IMR-90 (cell line): ENCODE results near the gene DGKE. TPM values are rescaled to one million over a fixed set of nuclear protein-coding genes. Genes with fewer than 3 reads are reported as not detected.
A peak's percentile ranks its signal among the peaks of the same experiment; 100 is the strongest.

Experiments used
- ATAC-seq: fragments of 200-7000 bp; cut with Tn5 transposase; 2 replicates; pipeline ENCODE4 v1.9.1; 2020; ENCODE audit warnings: low read depth, mild to moderate bottlenecking, moderate library complexity
- BruUV-seq: library from RNA; stranded (reverse); fragments of 400-500 nt; replicated peaks from 2 replicates; lab custom pipeline; 2021; lab: Mats Ljungman, UMichigan
- CTCF ChIA-PET: fragments of 300-600 bp; formaldehyde crosslinking; extraction: SDS; loops from one replicate; lab custom pipeline; 2021; ENCODE audit warnings: antibody characterized with exemption; lab: Yijun Ruan, JAX
- POLR2A ChIA-PET: fragments of 300-600 bp; sonication (Branson Sonifier 250); formaldehyde crosslinking; loops from one replicate; lab custom pipeline; 2022; ENCODE audit warnings: antibody characterized with exemption; ENCODE audit not compliant: unreplicated experiment; lab: Charles Lee
- DNase-seq: peaks from one replicate; pipeline ENCODE4 v3.0.0; 2013
- H2AFZ ChIP-seq: replicated peaks from 2 replicates; pipeline ENCODE3; 2013; ENCODE audit warnings: low read length, mild to moderate bottlenecking; ENCODE audit not compliant: poor library complexity
- H2AK5ac ChIP-seq: 2 replicates; pipeline ENCODE4 v1.6.1; 2013; ENCODE audit warnings: low read depth, low read length, inconsistent platforms
- H2AK9ac ChIP-seq: replicated peaks from 2 replicates; pipeline ENCODE3; 2013; ENCODE audit warnings: mild to moderate bottlenecking, low read depth, low read length, moderate library complexity; ENCODE audit not compliant: poor library complexity
- H2BK120ac ChIP-seq: 2 replicates; pipeline ENCODE4 v1.6.1; 2013; ENCODE audit warnings: low read depth, low read length, inconsistent platforms
- H2BK15ac ChIP-seq: 3 replicates; pipeline ENCODE4 v1.6.1; 2013; ENCODE audit warnings: low read depth, low read length, inconsistent platforms
- H2BK20ac ChIP-seq: 2 replicates; pipeline ENCODE4 v1.6.1; 2013; ENCODE audit warnings: low read depth, mild to moderate bottlenecking, inconsistent platforms, low read length, moderate library complexity
- H2BK5ac ChIP-seq: 2 replicates; pipeline ENCODE4 v1.6.1; 2013; ENCODE audit warnings: mild to moderate bottlenecking, low read depth, low read length, inconsistent platforms; ENCODE audit not compliant: poor library complexity, severe bottlenecking
- H3K14ac ChIP-seq: replicated peaks from 2 replicates; pipeline ENCODE4 v1.6.1; 2013; ENCODE audit warnings: low read depth, low read length, inconsistent platforms
- H3K18ac ChIP-seq: 2 replicates; pipeline ENCODE4 v1.6.1; 2013; ENCODE audit warnings: low read depth, low read length, control low read depth
- H3K23ac ChIP-seq: 2 replicates; pipeline ENCODE4 v1.6.1; 2013; ENCODE audit warnings: low read depth, low read length, inconsistent platforms
- H3K27ac ChIP-seq: 2 replicates; pipeline ENCODE4 v1.5.1; 2013; ENCODE audit warnings: mild to moderate bottlenecking, control low read depth, low read length; ENCODE audit not compliant: insufficient read depth
- H3K27me3 ChIP-seq: 2 replicates; pipeline ENCODE4 v1.6.1; 2013; ENCODE audit warnings: low read length; ENCODE audit not compliant: control insufficient read depth, insufficient read depth
- H3K36me3 ChIP-seq: 2 replicates; pipeline ENCODE4 v1.6.1; 2013; ENCODE audit warnings: low read length, mixed read lengths; ENCODE audit not compliant: control insufficient read depth, insufficient read depth
- H3K4ac ChIP-seq: 2 replicates; pipeline ENCODE4 v1.6.1; 2013; ENCODE audit warnings: low read depth, low read length, inconsistent platforms
- H3K4me1 ChIP-seq: 2 replicates; pipeline ENCODE4 v1.6.1; 2013; ENCODE audit warnings: low read length, mixed read lengths; ENCODE audit not compliant: control insufficient read depth, insufficient read depth
- H3K4me2 ChIP-seq: 2 replicates; pipeline ENCODE4 v1.6.1; 2013; ENCODE audit warnings: low read depth, mild to moderate bottlenecking, control low read depth, low read length, moderate library complexity
- H3K4me3 ChIP-seq: 2 replicates; pipeline ENCODE4 v1.5.1; 2013; ENCODE audit warnings: low read depth, mild to moderate bottlenecking, control low read depth, low read length, moderate library complexity; ENCODE audit not compliant: insufficient read depth
- H3K56ac ChIP-seq: 2 replicates; pipeline ENCODE4 v1.6.1; 2013; ENCODE audit warnings: low read length, inconsistent platforms; ENCODE audit not compliant: insufficient read depth; ENCODE audit errors: extremely low read depth
- H3K79me1 ChIP-seq, 2 experiments: 2 replicates each; pipeline ENCODE4 v1.6.1; 2013; ENCODE audit warnings: low read length in 2 of 2, inconsistent platforms in 1 of 2, low read depth in 1 of 2
- H3K9ac ChIP-seq: 2 replicates; pipeline ENCODE4 v1.6.1; 2013; ENCODE audit warnings: low read depth, low read length, control low read depth
- H3K9me1 ChIP-seq: 2 replicates; pipeline ENCODE4 v1.6.1; 2013; ENCODE audit warnings: low read length, inconsistent platforms; ENCODE audit not compliant: insufficient read depth
- H3K9me3 ChIP-seq: 2 replicates; pipeline ENCODE4 v1.6.1; 2013; ENCODE audit warnings: low read length; ENCODE audit not compliant: control insufficient read depth, insufficient read depth
- H4K20me1 ChIP-seq: 2 replicates; pipeline ENCODE4 v1.6.1; 2013; ENCODE audit warnings: low read length, inconsistent platforms; ENCODE audit not compliant: insufficient read depth
- H4K5ac ChIP-seq: 2 replicates; pipeline ENCODE4 v1.6.1; 2013; ENCODE audit warnings: mild to moderate bottlenecking, low read depth, low read length, control low read depth
- H4K8ac ChIP-seq, 2 experiments: 2 replicates each; pipeline ENCODE4 v1.6.1; 2013; ENCODE audit warnings: low read depth in 2 of 2, low read length in 2 of 2, control low read depth in 1 of 2, inconsistent platforms in 1 of 2
- H4K91ac ChIP-seq: 2 replicates; pipeline ENCODE4 v1.6.1; 2013; ENCODE audit warnings: low read depth, low read length, inconsistent platforms; ENCODE audit not compliant: insufficient read depth
- BHLHE40 ChIP-seq: fragments of 150-350 bp; IDR thresholded peaks from 2 replicates; pipeline ENCODE4 v1.6.1; 2016; ENCODE audit warnings: mild to moderate bottlenecking, low read depth, low read length
- CEBPB ChIP-seq: IDR thresholded peaks from 2 replicates; pipeline ENCODE4 v1.6.1; 2012; ENCODE audit warnings: low read depth, low read length, improper control_type of control experiment
- CHD1 ChIP-seq: IDR thresholded peaks from 2 replicates; pipeline ENCODE4 v1.6.1; 2012; ENCODE audit warnings: low read depth, low read length, improper control_type of control experiment
- MAZ ChIP-seq: IDR thresholded peaks from 2 replicates; pipeline ENCODE4 v1.6.1; 2012; ENCODE audit warnings: low read depth, mild to moderate bottlenecking, low read length, improper control_type of control experiment, moderate library complexity, borderline replicate concordance
- MXI1 ChIP-seq: IDR thresholded peaks from 2 replicates; pipeline ENCODE4 v1.6.1; 2012; ENCODE audit warnings: low read depth, mild to moderate bottlenecking, low read length, moderate library complexity, borderline replicate concordance
- RAD21 ChIP-seq: IDR thresholded peaks from 2 replicates; pipeline ENCODE4 v1.6.1; 2012; ENCODE audit warnings: low read length, improper control_type of control experiment
- RCOR1 ChIP-seq: IDR thresholded peaks from 2 replicates; pipeline ENCODE4 v1.6.1; 2012; ENCODE audit warnings: mild to moderate bottlenecking, low read length, improper control_type of control experiment; ENCODE audit not compliant: insufficient replicate concordance
- RFX5 ChIP-seq: IDR thresholded peaks from 2 replicates; pipeline ENCODE4 v1.8.0; 2012; ENCODE audit warnings: low read depth, mild to moderate bottlenecking, low read length, moderate library complexity
- WGBS, 2 experiments: methylation state at CpG; one replicate each; pipeline versions ENCODE4 v1.1.5 to v1.1.7; 2013; ENCODE audit warnings: missing lambda C conversion rate in 2 of 2; ENCODE audit not compliant: insufficient read length in 1 of 2; ENCODE audit errors: extremely low coverage in 2 of 2; 5-methylcytosine and 5-hydroxymethylcytosine counted together
- dilution Hi-C: fragments of 300-500 bp; cut with HindIII; formaldehyde crosslinking; loops from one replicate; pipeline ENCODE4 v1.14.3; 2018; ENCODE audit warnings: low sequenced_read_pairs; ENCODE audit not compliant: unreplicated experiment
- in situ Hi-C: fragments of 300-500 bp; cut with MboI; formaldehyde crosslinking; loops from 3 replicates; pipeline ENCODE4 v1.14.3; 2019; ENCODE audit warnings: low sequenced_read_pairs, inconsistent platforms, mixed read lengths
- intact Hi-C: fragments of 100-400 bp; cut with micrococcal nuclease; formaldehyde crosslinking; loops from 2 replicates; pipeline ENCODE4 v1.10.0; 2022
- polyA plus RNA-seq, 3 experiments: library from polyadenylated mRNA; depleted of rRNA; stranded (reverse); fragments of >200 nt; gene quantifications; 2 replicates each; pipeline ENCODE4 v1.2.3, GENCODE V29; 2012; ENCODE audit warnings: low replicate concordance in 1 of 3
- total RNA-seq: library from RNA; depleted of rRNA; stranded (reverse); fragments of >200 nt; gene quantifications from 2 replicates; pipeline ENCODE4 v1.2.3, GENCODE V29; 2012
- TF ChIP-seq, protein P1 (sequence below): fragments of 150-350 bp; IDR thresholded peaks from 2 replicates; pipeline ENCODE4 v1.6.1; 2017; ENCODE audit warnings: mild to moderate bottlenecking, antibody characterized with exemption, low read length, low read depth
- TF ChIP-seq, protein P2 (sequence below): conservative IDR thresholded peaks from 2 replicates; pipeline ENCODE4 v1.5.1; 2012; ENCODE audit warnings: mild to moderate bottlenecking, low read depth, low read length, improper control_type of control experiment
- TF ChIP-seq, protein P3 (sequence below): fragments of 150-350 bp; IDR thresholded peaks from 2 replicates; pipeline ENCODE4 v1.6.1; 2016; ENCODE audit warnings: low read depth, mild to moderate bottlenecking, low read length, moderate library complexity, borderline replicate concordance

The DGKE gene
- total and polyA plus RNA-seq, 2 of the 4 experiments (the other 2 are of a cell fraction) = 3.9 to 5.0 TPM

DNA sequence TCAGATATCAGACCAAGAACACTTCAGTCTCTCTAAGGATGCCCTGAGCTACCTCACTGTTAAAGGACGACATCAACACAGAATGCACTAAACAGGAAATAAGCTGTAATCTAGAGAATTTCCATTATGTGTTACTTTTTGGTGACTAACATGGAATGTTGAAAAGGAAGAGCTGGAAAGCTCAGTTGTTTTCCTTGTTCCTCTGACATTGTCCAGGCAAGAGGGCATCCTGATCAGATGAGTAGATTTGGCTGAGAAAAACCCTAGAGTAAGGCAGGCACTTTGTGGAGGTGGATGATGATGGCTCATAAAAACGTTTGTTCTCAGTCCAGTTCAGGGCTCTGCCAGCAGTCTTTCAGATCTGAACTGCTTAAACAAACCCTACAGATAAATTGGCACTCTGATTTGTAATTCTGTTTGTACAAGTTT, 34.0 kb downstream of the DGKE start:
- H4K5ac ChIP-seq = no peak overlapping the region
- in situ Hi-C loops (no loop called here), dilution Hi-C loops (no loop called here), intact Hi-C loops (no loop called here)
- H3K79me1 ChIP-seq = no peaks in the 10 kb centered on the region
- H3K27ac ChIP-seq = no peak overlapping the region
- H2AK9ac ChIP-seq = no peak overlapping the region
- H3K14ac ChIP-seq = peak overlapping the region; percentile 22
- peaks cover 5% of the 10 kb centered on the region; the same call in 1 of the 2 replicates for H3K9me1 ChIP-seq
- CTCF ChIA-PET = interaction anchor here (0.6 to 1.0 kb wide), 4 partner anchors 12 to 51 kb away, joined by 3 to 6 read pairs (median 4); no protein-coding TSS in a partner anchor
- H3K4ac ChIP-seq = 0 out of 2 replicates have a peak overlapping the region, but pooled peaks have one; percentile 36
- no peaks in the 10 kb centered on the region for H3K27me3 ChIP-seq
- peaks cover 4% of the 10 kb centered on the region for H3K4me1 ChIP-seq
- H2BK5ac ChIP-seq = no peak overlapping the region
- H4K91ac ChIP-seq = no peak overlapping the region
- H4K8ac ChIP-seq = 0 out of 4 replicates have a peak overlapping the region, but pooled peaks of 1 of the 2 experiments have one; percentile 18
- no peaks in the 10 kb centered on the region for H4K20me1 ChIP-seq
- peak; percentile 67 for DNase-seq
- H3K23ac ChIP-seq = no peak overlapping the region
- no CpG with 5 or more reads among the region's 2 CpGs for WGBS, 2 experiments
- H2AK5ac ChIP-seq = no peak overlapping the region
- peaks cover 2% of the 10 kb centered on the region; the same call in 1 of the 2 replicates for H3K36me3 ChIP-seq
- H3K9ac ChIP-seq = no peak overlapping the region
- H3K56ac ChIP-seq = no peak overlapping the region
- peak; percentile 85 for ATAC-seq
- H2BK20ac ChIP-seq = 0 out of 2 replicates have a peak overlapping the region, but pooled peaks have one; percentile 30
- no peak overlapping the region for H2AFZ ChIP-seq
- H3K18ac ChIP-seq = no peak overlapping the region
- POLR2A ChIA-PET = interaction anchor here (0.6 kb wide), 2 partner anchors 49 to 113 kb away, joined by 6 to 8 read pairs; no protein-coding TSS in a partner anchor
- H2BK15ac ChIP-seq = no peak overlapping the region
- peak overlapping the region; percentile 38; the same call in 1 of the 2 replicates for H2BK120ac ChIP-seq
- no TSS peak for BruUV-seq
- H3K4me3 ChIP-seq = no peak overlapping the region
- no peak overlapping the region for H3K4me2 ChIP-seq
- no peaks in the 10 kb centered on the region for H3K9me3 ChIP-seq
- TF ChIP-seq, protein P1, sequence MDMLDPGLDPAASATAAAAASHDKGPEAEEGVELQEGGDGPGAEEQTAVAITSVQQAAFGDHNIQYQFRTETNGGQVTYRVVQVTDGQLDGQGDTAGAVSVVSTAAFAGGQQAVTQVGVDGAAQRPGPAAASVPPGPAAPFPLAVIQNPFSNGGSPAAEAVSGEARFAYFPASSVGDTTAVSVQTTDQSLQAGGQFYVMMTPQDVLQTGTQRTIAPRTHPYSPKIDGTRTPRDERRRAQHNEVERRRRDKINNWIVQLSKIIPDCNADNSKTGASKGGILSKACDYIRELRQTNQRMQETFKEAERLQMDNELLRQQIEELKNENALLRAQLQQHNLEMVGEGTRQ = no peak
- TF ChIP-seq, protein P2, sequence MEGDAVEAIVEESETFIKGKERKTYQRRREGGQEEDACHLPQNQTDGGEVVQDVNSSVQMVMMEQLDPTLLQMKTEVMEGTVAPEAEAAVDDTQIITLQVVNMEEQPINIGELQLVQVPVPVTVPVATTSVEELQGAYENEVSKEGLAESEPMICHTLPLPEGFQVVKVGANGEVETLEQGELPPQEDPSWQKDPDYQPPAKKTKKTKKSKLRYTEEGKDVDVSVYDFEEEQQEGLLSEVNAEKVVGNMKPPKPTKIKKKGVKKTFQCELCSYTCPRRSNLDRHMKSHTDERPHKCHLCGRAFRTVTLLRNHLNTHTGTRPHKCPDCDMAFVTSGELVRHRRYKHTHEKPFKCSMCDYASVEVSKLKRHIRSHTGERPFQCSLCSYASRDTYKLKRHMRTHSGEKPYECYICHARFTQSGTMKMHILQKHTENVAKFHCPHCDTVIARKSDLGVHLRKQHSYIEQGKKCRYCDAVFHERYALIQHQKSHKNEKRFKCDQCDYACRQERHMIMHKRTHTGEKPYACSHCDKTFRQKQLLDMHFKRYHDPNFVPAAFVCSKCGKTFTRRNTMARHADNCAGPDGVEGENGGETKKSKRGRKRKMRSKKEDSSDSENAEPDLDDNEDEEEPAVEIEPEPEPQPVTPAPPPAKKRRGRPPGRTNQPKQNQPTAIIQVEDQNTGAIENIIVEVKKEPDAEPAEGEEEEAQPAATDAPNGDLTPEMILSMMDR = no peak
- no peak for TF ChIP-seq BHLHE40
- no peak for TF ChIP-seq RAD21
- TF ChIP-seq MXI1 = no peak
- no peak for TF ChIP-seq CEBPB
- TF ChIP-seq, protein P3, sequence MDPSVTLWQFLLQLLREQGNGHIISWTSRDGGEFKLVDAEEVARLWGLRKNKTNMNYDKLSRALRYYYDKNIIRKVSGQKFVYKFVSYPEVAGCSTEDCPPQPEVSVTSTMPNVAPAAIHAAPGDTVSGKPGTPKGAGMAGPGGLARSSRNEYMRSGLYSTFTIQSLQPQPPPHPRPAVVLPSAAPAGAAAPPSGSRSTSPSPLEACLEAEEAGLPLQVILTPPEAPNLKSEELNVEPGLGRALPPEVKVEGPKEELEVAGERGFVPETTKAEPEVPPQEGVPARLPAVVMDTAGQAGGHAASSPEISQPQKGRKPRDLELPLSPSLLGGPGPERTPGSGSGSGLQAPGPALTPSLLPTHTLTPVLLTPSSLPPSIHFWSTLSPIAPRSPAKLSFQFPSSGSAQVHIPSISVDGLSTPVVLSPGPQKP = no peak
- TF ChIP-seq CHD1 = no peak
- no peak for TF ChIP-seq RFX5
- no peak for TF ChIP-seq MAZ
- TF ChIP-seq RCOR1 = no peak
